Measurements from ENCODE around the gene RTBDN. TPM values are rescaled to one million over a fixed set of nuclear protein-coding genes. Genes with fewer than 3 reads are reported as not detected.

The RTBDN gene
- total RNA-seq, 1 experiment from 2014 or later, result 25.1 TPM

GRCh38 chr19:12782424-12783290, 51.7 kb downstream of the RTBDN start:
- intact Hi-C loops (cut with micrococcal nuclease), result no loop called here
- no peak for DNase-seq (ENCODE audit: low read depth, low spot score)
- Histone ChIP-seq H3K79me2 (ENCODE audit: insufficient read depth, low read length) (no peaks in the 10 kb centered on the region), H4K20me1 (ENCODE audit: insufficient read depth) (no peaks in the 10 kb centered on the region), H3K27me3 (ENCODE audit: insufficient read depth, low read length) (no peaks in the 10 kb centered on the region), H3K36me3 (ENCODE audit: control insufficient read depth in 1 of 2, insufficient read depth in 2 of 2, low read length in 2 of 2) (no peaks in the 10 kb centered on the region), H3K4me2 (ENCODE audit: low read length) (peak overlapping the region; percentile 98), H3K27ac (ENCODE audit: low read depth, low read length) (peak overlapping the region; percentile 89), H3K9me2 (ENCODE audit: insufficient read depth) (no peaks in the 10 kb centered on the region), H3K9me3 (ENCODE audit: control insufficient read depth in 1 of 2, insufficient read depth in 1 of 2, low read depth in 1 of 2, low read length in 2 of 2) (no peaks in the 10 kb centered on the region), H3K9ac (ENCODE audit: low read length) (peak overlapping the region; percentile 69), H3K4me1 (ENCODE audit: control insufficient read depth in 1 of 2, insufficient read depth in 2 of 2, low read length in 2 of 2) (peaks cover 71 to 89% of the 10 kb centered on the region in 2 experiments), H2AFZ (ENCODE audit: low read depth, low read length, poor library complexity, severe bottlenecking) (no peak overlapping the region), H3K4me3 (replicated peaks in 1 of 2; ENCODE audit: low read depth in 1 of 2, low read length in 2 of 2) (peak overlapping the region; percentile 43 to 58)
- ChIA-PET POLR2A (interaction anchor here (1.2 to 3.2 kb wide), 3 partner anchors 10 to 86 kb away, joined by 3 to 39 read pairs (median 3); partner anchors contain the start of genes FBXW9 and JUNB), CTCF (interaction anchor here (1.0 to 1.3 kb wide), 4 partner anchors 9 to 25 kb away, joined by 3 to 5 read pairs (median 4); partner anchors contain the start of gene JUNB), RAD21 (ENCODE audit: low non-redundant PET in 1 of 2, low total read pairs in 2 of 2, uncharacterized antibody in 2 of 2, unreplicated experiment in 2 of 2) (interaction anchor here in 1 of 2 experiments (1.3 kb wide), 1 partner anchor 9 kb away, joined by 4 read pairs; the partner anchor contains the start of gene JUNB)
- ATAC-seq, result peak; percentile 46
- no peak for TF ChIP-seq MAX (IDR thresholded peaks at IDR 0.05)
- no peak for TF ChIP-seq SIN3A (IDR thresholded peaks at IDR 0.05; ENCODE audit: low read depth)
- TF ChIP-seq SP1 (IDR thresholded peaks at IDR 0.05; ENCODE audit: low read depth), result no peak
- TF ChIP-seq CBX3 (IDR thresholded peaks at IDR 0.05; ENCODE audit: low read depth), result no peak
- no peak for TF ChIP-seq YY1 (IDR thresholded peaks at IDR 0.05; ENCODE audit: extremely low read depth, insufficient replicate concordance, low read depth, low read length)
- no peak for TF ChIP-seq POLR2AphosphoS5 (IDR thresholded peaks at IDR 0.05; ENCODE audit: low read depth, low read length)
- no peak for TF ChIP-seq CTCF (IDR thresholded peaks at IDR 0.05 in 2 of 3, conservative IDR thresholded peaks at IDR 0.05 in 1 of 3; ENCODE audit: borderline replicate concordance in 1 of 3, insufficient read depth in 1 of 3, low read depth in 2 of 3, low read length in 2 of 3)
- TF ChIP-seq ELF1 (IDR thresholded peaks at IDR 0.05; ENCODE audit: borderline replicate concordance, low read depth), result no peak
- TF ChIP-seq ZFX (IDR thresholded peaks at IDR 0.05), result no peak
- no peak for TF ChIP-seq TCF7L2 (IDR thresholded peaks at IDR 0.05; ENCODE audit: borderline replicate concordance, extremely low read depth, insufficient read depth, insufficient read length)
- TF ChIP-seq ATF3 (IDR thresholded peaks at IDR 0.05), result no peak
- TF ChIP-seq FOSL1 (IDR thresholded peaks at IDR 0.05; ENCODE audit: low read depth), result no peak
- TF ChIP-seq RAD21 (IDR thresholded peaks at IDR 0.05; ENCODE audit: low read depth), result no peak
- no peak for TF ChIP-seq JUND (IDR thresholded peaks at IDR 0.05)
- no peak for TF ChIP-seq ZNF274 (IDR thresholded peaks at IDR 0.05; ENCODE audit: low read depth, low read length)
- no peak for TF ChIP-seq CEBPB (IDR thresholded peaks at IDR 0.05; ENCODE audit: low read depth)
- no TSS peak for BruUV-seq (replicated peaks)

Measured in HCT116 (cell line).